ENCODE measurements around the gene HLCS. TPM values are rescaled to one million over a fixed set of nuclear protein-coding genes. Genes with fewer than 3 reads are reported as not detected.

HLCS gene
- total and polyA plus RNA-seq, 2 donors (not counting 1 experiment from before 2014, with no cell fraction given), result 23.1 to 40.0 TPM

GRCh38 chr21:36719614-36720013 lies 246.9 kb downstream of the HLCS start:
- Histone ChIP-seq H3K27me3 (ENCODE audit: control insufficient read depth, insufficient read depth, low read length) (peaks cover 21% of the 10 kb centered on the region), H3K4me3 (replicated peaks in 1 of 4; ENCODE audit: control extremely low read depth in 1 of 4, insufficient read depth in 1 of 4, low read depth in 3 of 4, low read length in 4 of 4) (no peak overlapping the region), H3K9me3 (ENCODE audit: control insufficient read depth, insufficient read depth, low read depth, low read length) (no peaks in the 10 kb centered on the region)

GRCh38 chr21:36718951-36719501 lies 247.4 kb downstream of the HLCS start:
- Histone ChIP-seq H2AFZ (ENCODE audit: low read length) (no peak overlapping the region), H3K36me3 (ENCODE audit: control insufficient read depth, insufficient read depth, low read length) (no peaks in the 10 kb centered on the region), H3K4me3 (replicated peaks in 1 of 4; ENCODE audit: control extremely low read depth in 1 of 4, insufficient read depth in 1 of 4, low read depth in 3 of 4, low read length in 4 of 4) (no peak overlapping the region), H3K4me1 (ENCODE audit: control insufficient read depth, extremely low read depth, insufficient read depth, low read length) (no peaks in the 10 kb centered on the region), H3K27ac (ENCODE audit: insufficient read depth, low read length) (no peak overlapping the region), H3K79me2 (ENCODE audit: control insufficient read depth, insufficient read depth, low read length) (no peaks in the 10 kb centered on the region), H3K9me3 (ENCODE audit: control insufficient read depth, insufficient read depth, low read depth, low read length) (no peaks in the 10 kb centered on the region), H3K4me2 (ENCODE audit: extremely low read depth, insufficient read depth, low read length) (no peak overlapping the region), H3K9ac (ENCODE audit: insufficient read depth, low read length) (no peak overlapping the region), H4K20me1 (ENCODE audit: control insufficient read depth, extremely low read depth, insufficient read depth, low read length) (no peaks in the 10 kb centered on the region), H3K27me3 (ENCODE audit: control insufficient read depth, insufficient read depth, low read length) (peaks cover 26% of the 10 kb centered on the region)
- TF ChIP-seq CTCF (conservative IDR thresholded peaks at IDR 0.05 in 1 of 2, IDR thresholded peaks at IDR 0.05 in 1 of 2; ENCODE audit: low read depth in 1 of 2, low read length in 2 of 2), result no peak
- TF ChIP-seq EZH2 (IDR thresholded peaks at IDR 0.05; ENCODE audit: low read length, missing control alignments), result no peak
- no peak for DNase-seq (ENCODE audit: low read depth in 2 of 2)

More at GRCh38 chr21:36719614-36720013, 246.9 kb downstream of the HLCS start:
- DNase-seq (ENCODE audit: low read depth in 2 of 2), result no peak
- Histone ChIP-seq H3K79me2 (ENCODE audit: control insufficient read depth, insufficient read depth, low read length) (no peaks in the 10 kb centered on the region), H3K9ac (ENCODE audit: insufficient read depth, low read length) (no peak overlapping the region), H2AFZ (ENCODE audit: low read length) (no peak overlapping the region), H4K20me1 (ENCODE audit: control insufficient read depth, extremely low read depth, insufficient read depth, low read length) (no peaks in the 10 kb centered on the region), H3K4me1 (ENCODE audit: control insufficient read depth, extremely low read depth, insufficient read depth, low read length) (no peaks in the 10 kb centered on the region), H3K36me3 (ENCODE audit: control insufficient read depth, insufficient read depth, low read length) (no peaks in the 10 kb centered on the region), H3K27ac (ENCODE audit: insufficient read depth, low read length) (no peak overlapping the region), H3K4me2 (ENCODE audit: extremely low read depth, insufficient read depth, low read length) (no peak overlapping the region)
- TF ChIP-seq CTCF (conservative IDR thresholded peaks at IDR 0.05 in 1 of 2, IDR thresholded peaks at IDR 0.05 in 1 of 2; ENCODE audit: low read depth in 1 of 2, low read length in 2 of 2) (no peak), EZH2 (IDR thresholded peaks at IDR 0.05; ENCODE audit: low read length, missing control alignments) (no peak)

GRCh38 chr21:36717976-36718375 lies 248.5 kb downstream of the HLCS start:
- Histone ChIP-seq H3K4me2 (ENCODE audit: extremely low read depth, insufficient read depth, low read length) (no peak overlapping the region), H3K4me1 (ENCODE audit: control insufficient read depth, extremely low read depth, insufficient read depth, low read length) (no peaks in the 10 kb centered on the region), H3K27ac (ENCODE audit: insufficient read depth, low read length) (no peak overlapping the region), H4K20me1 (ENCODE audit: control insufficient read depth, extremely low read depth, insufficient read depth, low read length) (no peaks in the 10 kb centered on the region), H3K79me2 (ENCODE audit: control insufficient read depth, insufficient read depth, low read length) (no peaks in the 10 kb centered on the region), H3K4me3 (replicated peaks in 1 of 4; ENCODE audit: control extremely low read depth in 1 of 4, insufficient read depth in 1 of 4, low read depth in 3 of 4, low read length in 4 of 4) (no peak overlapping the region), H3K27me3 (ENCODE audit: control insufficient read depth, insufficient read depth, low read length) (peaks cover 27% of the 10 kb centered on the region), H3K36me3 (ENCODE audit: control insufficient read depth, insufficient read depth, low read length) (no peaks in the 10 kb centered on the region), H3K9ac (ENCODE audit: insufficient read depth, low read length) (no peak overlapping the region), H2AFZ (ENCODE audit: low read length) (no peak overlapping the region), H3K9me3 (ENCODE audit: control insufficient read depth, insufficient read depth, low read depth, low read length) (no peaks in the 10 kb centered on the region)
- no peak for DNase-seq (ENCODE audit: low read depth in 2 of 2)
- TF ChIP-seq CTCF (conservative IDR thresholded peaks at IDR 0.05 in 1 of 2, IDR thresholded peaks at IDR 0.05 in 1 of 2; ENCODE audit: low read depth in 1 of 2, low read length in 2 of 2) (no peak), EZH2 (IDR thresholded peaks at IDR 0.05; ENCODE audit: low read length, missing control alignments) (no peak)
